AG20443 (cell line): ENCODE results near the gene P3H3.

Source experiments
- DNase-seq: peaks from one replicate; pipeline ENCODE4 v3.0.0; 2012; ENCODE audit warnings: low spot score, mixed read lengths

Gene P3H3

DNA sequence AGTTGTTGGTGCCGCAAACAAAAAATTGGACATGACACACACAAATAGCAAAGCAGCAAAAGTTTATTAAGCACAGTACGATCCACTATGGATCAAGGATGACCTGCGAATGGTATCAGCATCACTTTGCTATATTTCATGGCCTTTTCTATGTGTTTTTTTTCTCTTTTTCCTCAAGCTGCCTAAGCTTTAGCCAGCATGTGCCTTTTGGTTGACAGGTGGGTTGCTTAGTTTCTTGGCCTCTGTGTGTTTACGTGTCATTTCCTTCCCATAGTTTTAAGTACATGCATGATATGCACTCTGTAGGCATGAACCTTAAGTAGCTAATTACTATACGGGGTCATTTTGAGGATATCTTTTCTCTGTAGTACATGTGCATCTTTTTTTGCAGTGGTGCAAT lies 29.1 kb upstream of the P3H3 start:
- DNase-seq, result no peak

DNA sequence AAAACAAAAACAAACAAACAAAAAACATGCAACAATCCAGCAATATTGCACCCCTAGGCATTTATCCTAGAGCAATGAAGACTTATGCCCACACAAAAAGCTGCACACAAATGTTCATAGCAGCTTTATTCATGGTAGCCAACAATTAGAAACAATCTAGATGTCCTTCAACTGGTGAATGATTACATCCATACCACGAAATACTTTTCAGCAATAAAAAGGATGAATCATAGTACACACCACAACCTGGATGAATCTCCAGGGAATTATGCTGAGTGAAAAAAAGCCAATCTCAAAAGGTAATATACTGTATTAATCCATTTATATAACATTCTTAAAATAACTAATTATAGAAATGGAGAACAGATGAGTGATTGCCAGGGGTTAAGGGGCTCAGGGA lies 21.0 kb upstream of the P3H3 start:
- no peak for DNase-seq

DNA sequence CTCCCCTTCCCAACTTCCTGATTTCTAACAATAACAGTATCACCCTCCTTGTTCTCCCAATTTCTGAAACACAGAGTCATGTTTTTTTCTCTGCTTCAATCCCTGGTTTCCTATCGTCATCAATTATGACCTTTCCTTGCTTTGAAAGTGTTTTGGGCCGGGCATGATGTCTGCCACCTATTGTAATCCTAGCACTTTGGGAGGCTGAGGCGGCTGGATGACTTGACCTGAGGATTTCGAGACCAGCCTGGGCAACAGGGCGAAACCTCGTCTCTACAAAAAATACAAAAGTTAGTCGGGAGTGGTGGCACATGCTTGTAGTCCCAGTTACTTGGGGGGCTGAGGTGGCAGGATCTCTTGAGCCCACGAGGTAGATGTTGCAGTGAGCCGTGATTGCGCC lies 19.2 kb upstream of the P3H3 start:
- no peak for DNase-seq

DNA sequence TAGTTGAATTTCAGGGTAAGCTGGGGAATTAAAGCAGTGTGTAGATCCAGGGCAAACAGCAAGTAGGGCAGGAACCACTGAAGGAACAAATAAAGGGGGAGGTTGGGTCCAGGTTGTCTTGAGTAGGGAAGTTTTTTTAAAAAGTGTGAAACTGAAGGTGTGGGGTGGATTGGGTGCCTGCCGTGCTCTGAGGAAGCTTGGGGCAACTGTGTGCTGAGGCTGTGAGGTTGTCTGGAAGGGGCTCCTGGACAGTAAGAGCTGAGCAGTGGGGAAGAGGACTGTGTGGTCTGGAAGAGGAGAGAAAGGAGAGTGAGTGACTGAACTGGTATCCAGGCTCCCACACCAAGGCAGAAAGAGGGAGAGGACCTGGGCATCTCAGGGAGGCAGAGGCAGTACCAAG lies 17.4 kb upstream of the P3H3 start:
- no peak for DNase-seq

DNA sequence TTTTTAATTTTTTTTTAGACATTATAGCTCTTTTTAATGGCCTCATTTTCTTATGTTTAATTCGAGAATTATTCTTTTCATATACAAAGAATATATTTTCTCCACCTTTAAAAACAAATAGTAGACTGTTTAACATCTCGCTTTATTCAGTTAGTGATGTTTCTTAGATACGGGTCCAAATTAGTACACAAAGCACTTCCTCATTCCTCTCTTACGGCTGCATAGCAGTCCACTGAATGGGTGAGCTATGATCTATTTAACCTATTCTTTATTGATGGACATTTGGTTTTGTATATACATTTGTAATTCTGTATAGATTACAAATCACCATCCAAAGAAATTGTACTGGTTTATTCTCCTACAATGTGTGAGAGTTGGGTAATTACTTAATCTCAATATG lies 14.8 kb upstream of the P3H3 start:
- DNase-seq, result no peak

DNA sequence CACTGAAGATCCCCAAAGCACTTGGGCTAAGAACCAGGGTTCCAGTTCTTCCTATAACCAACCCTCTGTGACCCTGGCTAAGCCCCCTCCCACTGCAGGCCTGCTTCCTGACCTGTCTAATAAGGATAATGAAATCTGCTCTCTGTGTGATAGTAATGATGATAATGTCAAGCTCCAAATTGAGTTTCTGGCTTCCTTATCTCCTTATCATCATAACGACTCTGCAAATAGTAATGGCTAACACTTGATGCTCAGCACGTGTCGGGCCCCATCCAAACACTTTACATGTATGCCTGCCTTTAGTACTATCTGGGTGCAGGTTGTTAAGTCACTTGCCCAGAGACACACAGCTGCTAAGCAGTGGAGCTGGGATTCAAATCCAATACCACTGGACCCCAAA lies 11.6 kb upstream of the P3H3 start:
- no peak for DNase-seq

DNA sequence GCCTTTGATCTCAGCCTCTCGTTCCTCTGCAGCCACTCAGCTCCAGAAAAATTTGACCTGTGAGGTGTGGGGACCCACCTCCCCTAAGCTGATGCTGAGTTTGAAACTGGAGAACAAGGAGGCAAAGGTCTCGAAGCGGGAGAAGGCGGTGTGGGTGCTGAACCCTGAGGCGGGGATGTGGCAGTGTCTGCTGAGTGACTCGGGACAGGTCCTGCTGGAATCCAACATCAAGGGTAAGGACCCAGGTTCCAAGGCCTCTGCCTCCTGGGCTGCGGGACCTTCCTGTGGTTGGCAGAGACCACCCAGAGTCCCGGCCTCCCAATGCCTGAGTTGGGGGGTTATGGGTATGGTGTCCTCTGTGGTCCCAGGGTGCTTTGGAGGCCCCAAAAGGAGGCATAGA lies 11.1 kb upstream of the P3H3 start:
- DNase-seq, result no peak

DNA sequence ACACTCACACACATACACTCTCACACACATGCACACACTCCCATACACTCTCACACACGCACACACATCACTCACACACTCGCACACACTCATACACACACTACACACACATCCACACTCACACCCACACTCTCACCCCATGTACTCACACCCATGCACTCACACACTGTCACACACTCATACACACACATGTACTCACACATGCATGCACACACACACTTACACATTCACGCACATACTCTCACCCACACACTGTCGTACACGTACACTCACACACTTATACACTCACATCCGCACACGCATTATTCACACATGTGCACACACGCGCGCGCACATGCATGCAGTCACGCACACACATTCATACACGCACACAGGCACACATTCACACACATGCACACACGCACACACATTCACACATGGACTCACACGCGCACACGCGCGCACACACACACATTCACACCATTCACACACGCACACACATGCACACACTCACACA lies 10.5 kb upstream of the P3H3 start:
- no peak for DNase-seq

DNA sequence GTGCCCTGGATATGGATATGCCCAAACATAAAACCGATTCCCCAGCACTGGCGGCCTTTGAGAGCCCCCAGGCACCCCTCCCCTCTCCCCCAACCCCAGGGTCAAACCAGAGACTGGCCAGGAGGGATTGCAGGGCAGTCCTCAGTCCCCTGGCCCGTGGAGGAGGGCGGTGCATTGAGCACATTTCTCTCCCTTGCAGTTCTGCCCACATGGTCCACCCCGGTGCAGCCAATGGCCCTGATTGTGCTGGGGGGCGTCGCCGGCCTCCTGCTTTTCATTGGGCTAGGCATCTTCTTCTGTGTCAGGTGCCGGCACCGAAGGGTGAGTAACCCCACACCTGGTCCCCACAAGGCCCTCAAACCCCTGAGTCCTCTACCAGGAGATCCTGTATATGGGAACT lies 10.0 kb upstream of the P3H3 start:
- no peak for DNase-seq

DNA sequence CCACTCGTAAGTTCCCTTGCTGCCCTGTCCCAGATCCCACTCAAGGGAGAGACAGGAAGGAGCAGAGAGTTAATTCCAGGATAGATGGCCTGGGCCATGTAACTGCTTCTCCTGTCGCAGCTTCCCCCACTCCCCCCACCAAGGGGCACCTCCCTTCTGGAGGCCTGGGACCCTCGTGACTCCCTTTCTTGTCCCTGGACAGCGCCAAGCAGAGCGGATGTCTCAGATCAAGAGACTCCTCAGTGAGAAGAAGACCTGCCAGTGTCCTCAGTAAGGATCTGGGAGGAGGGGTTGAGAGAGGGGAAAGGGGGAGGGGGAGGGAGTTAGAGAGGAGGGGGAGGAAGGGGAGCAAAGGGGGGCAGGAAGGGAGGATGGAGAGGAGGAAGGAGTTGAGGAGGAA lies 9.6 kb upstream of the P3H3 start:
- no peak for DNase-seq

DNA sequence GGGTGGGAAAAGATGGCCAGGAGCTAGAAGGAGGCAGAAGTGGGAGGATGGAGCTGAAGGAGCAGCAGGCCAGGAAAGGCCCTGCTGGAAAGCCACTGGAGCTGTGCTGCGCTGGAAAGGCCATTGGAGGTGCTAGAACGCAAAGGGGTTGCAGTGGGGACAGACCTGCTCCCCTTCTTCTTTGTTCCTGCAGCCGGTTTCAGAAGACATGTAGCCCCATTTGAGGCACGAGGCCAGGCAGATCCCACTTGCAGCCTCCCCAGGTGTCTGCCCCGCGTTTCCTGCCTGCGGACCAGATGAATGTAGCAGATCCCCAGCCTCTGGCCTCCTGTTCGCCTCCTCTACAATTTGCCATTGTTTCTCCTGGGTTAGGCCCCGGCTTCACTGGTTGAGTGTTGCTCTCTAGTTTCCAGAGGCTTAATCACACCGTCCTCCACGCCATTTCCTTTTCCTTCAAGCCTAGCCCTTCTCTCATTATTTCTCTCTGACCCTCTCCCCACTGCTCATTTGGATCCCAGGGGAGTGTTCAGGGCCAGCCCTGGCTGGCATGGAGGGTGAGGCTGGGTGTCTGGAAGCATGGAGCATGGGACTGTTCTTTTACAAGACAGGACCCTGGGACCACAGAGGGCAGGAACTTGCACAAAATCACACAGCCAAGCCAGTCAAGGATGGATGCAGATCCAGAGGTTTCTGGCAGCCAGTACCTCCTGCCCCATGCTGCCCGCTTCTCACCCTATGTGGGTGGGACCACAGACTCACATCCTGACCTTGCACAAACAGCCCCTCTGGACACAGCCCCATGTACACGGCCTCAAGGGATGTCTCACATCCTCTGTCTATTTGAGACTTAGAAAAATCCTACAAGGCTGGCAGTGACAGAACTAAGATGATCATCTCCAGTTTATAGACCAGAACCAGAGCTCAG lies 8.8 kb upstream of the P3H3 start:
- no peak for DNase-seq

DNA sequence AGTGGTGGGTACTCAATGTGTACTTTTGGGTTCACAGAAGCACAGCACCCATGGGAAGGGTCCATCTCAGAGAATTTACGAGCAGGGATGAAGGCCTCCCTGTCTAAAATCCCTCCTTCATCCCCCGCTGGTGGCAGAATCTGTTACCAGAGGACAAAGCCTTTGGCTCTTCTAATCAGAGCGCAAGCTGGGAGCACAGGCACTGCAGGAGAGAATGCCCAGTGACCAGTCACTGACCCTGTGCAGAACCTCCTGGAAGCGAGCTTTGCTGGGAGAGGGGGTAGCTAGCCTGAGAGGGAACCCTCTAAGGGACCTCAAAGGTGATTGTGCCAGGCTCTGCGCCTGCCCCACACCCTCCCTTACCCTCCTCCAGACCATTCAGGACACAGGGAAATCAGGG lies 8.0 kb upstream of the P3H3 start:
- no peak for DNase-seq

DNA sequence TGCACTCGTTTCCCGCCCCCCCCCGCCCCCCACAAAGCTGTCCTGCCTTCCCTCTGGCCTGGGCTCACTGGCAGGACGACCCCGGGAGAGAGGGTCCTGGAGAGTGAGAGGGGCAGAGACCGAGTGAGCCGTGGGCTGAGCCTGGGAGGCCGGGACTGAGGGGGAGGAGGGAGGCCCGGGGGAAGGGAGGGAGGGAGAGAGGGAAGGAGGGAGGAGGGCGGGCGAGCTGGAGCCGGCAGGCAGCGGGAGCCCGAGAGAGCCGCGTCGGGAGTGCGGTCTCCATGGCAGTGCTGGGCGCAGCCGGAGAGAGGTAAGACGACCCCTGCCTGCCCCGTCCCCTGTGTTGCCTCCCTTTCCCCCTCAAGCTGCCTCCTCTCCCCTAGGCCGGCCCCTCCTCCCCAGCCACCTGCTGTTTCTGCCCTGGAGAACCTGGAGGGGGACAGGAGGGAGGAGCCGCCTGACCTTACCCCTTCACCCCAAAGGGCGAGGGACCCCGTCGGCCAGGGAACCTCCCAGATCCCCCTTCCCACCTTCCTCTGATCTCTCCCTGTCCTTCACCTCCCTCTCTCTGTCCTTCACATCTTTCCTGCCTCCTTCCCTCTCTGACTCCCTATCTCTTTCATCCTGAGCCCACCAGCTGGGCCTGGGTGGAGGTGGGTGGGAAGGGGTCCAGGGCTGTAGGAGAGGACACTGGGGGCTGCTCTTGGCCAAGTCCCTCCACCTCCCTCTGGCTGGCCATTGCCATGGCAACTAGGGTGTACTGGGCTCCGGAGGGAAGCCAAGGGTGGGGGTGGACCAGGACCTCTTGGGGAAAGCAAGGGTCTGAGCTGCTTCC lies 6.4 kb upstream of the P3H3 start, which contains the start of gene GPR162:
TSS of gene GPR162 (plus strand) at position 231 of the 835 bp plus-strand sequence. CDS start 2,078 bp downstream, outside the sequence.
- DNase-seq, result peak; percentile 84

DNA sequence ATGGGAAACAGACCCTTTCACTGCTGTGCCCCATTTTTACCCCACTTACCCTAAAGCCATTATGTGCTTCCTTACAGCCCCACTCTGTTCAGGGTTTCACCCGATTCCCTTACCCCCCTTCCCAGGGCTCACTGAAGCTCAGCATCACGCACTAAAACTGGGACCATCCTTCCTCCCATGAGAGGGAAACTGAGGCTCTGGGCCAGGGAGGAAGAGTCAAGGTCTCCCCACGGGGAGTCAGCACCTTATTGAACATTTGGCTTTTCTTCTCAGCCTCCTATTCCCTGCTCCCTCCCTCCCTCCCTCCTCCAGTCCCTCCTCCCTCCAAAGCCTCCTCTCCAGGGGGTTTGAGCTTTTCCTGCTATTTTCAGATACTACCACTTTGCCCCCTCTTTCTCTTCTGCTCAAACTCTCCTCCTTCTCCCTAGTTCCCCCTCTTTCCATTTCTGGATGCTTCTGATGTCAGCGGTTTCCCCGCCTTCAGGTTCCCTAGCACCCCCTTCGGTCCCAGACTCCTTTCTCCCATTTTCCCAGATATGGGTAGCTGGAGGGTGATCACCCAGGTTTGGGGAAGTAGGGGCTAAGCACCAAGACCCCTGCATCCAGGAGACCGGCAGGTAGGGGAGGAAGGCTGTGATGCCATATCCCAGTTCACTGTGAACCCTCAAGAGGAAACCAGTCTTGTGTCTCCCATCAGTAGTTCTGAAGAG lies 5.6 kb upstream of the P3H3 start:
- no peak for DNase-seq

DNA sequence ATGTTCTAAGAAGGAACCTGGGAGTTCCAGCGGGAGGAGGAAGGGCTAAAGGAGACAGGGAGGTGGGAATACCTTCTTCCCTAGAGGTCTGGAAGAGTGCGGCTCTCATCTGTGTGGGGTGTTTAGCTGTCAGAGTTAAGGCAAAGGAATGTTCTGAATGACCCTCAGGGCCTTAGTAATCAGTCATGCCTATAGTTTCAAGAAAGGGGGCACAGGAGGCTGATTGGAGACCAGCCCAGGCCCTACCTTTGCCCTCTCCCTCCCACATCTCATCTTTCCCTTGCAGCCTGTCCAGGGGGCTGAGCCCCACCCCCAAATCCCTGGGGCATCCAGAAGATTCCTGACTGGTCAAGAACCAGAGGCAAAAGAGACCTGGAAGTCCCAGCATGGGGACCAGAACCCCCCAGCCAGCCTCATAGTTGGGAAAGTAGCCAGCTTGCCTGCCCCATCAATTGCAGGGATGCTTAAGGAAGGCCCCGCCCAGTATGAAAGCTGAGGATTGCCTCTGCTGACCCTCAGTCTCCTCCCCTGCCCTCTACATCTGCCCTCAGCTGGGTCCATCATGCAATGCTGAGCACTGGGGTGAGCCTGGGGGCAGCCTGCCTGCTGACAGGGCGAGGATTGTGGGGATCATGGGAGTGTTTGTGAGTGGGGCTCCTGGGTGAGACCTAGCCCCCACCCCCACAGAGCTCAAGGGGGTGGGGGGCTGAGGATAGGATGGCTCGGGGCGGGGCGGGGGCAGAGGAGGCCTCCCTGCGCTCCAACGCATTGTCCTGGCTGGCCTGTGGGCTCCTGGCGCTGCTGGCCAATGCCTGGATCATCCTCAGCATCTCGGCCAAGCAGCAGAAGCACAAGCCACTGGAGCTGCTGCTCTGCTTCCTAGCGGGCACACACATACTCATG lies 4.8 kb upstream of the P3H3 start:
- DNase-seq, result no peak

DNA sequence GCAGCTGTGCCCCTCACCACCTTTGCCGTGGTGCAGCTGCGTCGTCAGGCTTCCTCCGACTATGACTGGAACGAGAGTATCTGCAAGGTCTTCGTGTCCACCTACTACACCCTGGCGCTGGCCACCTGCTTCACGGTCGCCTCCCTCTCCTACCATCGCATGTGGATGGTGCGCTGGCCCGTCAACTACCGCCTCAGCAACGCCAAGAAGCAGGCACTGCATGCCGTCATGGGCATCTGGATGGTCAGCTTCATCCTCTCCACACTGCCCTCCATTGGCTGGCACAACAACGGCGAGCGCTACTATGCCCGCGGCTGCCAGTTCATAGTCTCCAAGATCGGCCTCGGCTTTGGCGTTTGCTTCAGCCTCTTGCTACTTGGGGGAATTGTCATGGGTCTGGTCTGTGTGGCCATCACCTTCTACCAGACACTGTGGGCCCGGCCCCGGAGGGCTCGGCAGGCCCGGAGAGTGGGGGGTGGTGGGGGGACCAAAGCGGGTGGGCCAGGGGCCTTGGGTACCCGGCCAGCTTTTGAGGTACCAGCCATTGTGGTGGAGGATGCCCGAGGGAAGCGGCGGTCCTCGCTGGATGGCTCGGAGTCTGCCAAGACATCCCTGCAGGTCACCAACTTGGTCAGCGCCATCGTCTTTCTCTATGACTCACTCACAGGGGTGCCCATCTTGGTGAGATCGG lies 4.0 kb upstream of the P3H3 start:
- DNase-seq, result no peak

DNA sequence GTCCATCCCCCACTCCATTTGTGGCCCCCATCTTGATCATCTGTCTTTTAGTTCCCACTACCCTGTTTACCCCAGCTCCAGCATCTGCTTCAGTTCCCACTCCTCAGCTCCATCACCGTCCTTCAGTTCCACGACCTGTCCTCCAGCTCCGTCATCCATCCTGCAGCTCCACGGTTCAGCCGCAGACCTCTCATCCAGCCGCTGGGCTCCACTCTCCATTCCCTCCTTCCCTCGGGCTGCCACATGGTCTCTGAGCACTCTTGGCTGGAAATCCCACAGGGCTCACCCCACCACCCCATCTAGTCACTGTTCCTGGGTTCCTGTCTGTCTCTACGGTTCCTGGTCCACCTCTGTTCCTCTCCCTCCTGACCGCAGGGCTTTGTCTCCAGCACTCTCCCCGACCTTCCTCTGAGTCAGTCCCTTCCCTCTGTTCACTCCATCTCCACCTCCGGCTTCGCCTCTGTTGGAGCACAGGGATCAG lies 3.3 kb upstream of the P3H3 start:
- DNase-seq, result peak; percentile 48

DNA sequence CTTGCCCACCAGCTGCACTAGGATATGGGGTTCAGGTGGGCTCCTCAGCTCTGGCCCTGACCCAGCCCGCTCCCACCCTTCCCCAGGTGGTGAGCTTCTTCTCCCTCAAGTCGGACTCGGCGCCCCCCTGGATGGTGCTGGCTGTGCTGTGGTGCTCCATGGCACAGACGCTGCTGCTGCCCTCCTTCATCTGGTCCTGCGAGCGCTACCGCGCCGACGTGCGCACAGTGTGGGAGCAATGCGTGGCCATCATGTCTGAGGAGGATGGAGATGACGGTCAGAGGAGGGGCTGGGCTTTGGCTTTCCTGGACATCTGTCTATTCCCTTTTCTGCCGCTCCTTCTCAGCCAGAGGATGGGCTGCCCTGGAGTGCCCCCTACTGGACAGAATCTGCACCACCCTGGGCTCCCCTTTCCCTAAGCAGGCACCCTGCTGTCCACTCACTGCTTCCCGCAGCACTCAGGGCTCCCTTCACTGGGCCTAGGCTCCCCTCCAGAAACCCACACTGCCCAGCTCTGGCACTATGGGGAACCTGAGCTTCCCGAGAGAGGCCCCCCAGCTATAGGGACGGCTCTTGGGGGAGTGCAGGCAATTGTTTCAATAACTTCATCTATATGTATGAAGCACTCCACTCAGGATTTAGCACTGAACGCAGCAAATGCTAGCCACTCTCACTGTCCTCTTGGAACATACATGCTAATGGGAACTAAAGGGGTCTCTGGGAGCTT lies 2.6 kb upstream of the P3H3 start:
- DNase-seq, result peak; percentile 93

DNA sequence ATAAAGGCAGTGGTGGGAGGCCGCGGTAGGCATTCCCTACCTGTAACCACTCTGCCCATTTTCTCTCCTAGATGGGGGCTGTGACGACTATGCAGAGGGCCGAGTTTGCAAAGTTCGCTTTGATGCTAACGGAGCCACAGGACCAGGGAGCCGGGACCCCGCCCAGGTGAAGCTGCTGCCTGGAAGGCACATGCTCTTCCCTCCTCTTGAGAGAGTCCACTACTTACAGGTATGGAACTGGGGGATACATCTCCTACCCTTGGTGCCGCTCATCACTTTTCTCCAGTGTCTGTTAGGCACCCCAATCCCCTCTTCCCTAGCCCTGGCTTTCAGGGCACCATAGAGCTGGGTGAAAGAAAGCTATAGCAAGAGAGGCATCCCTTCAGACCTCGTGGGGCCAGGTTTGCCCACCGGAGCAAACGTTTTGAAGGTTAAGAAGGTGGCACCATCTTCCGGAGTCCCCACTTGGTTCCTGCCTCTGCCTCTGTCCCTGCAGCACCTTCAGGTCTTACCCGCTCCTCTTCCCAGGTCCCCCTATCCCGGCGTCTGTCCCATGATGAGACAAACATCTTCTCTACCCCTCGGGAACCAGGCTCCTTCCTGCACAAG lies 2.0 kb upstream of the P3H3 start:
- no peak for DNase-seq
